Thyroid gland (tissue), 4 donors: Measurements from ENCODE around the gene ATF7.

Experiments
- POLR2A ChIP-seq, 2 donors: fragments of 450-650 bp; IDR thresholded peaks; one replicate each; pipeline ENCODE4 v1.6.1; 2017; ENCODE audit warnings: antibody characterized with exemption in 2 of 2, mild to moderate bottlenecking in 2 of 2, moderate library complexity in 1 of 2
- TF ChIP-seq, protein P1 (sequence below), 6 experiments: fragments of 200-600 bp in 3 of 6; fragments of 450-650 bp in 3 of 6; sonication (generic) in 3 of 6; IDR thresholded peaks; one replicate each; pipeline ENCODE4 v1.5.1; 2016 to 2019; ENCODE audit warnings: antibody characterized with exemption in 6 of 6, mild to moderate bottlenecking in 2 of 6, inconsistent platforms in 1 of 6, moderate library complexity in 1 of 6

DNA sequence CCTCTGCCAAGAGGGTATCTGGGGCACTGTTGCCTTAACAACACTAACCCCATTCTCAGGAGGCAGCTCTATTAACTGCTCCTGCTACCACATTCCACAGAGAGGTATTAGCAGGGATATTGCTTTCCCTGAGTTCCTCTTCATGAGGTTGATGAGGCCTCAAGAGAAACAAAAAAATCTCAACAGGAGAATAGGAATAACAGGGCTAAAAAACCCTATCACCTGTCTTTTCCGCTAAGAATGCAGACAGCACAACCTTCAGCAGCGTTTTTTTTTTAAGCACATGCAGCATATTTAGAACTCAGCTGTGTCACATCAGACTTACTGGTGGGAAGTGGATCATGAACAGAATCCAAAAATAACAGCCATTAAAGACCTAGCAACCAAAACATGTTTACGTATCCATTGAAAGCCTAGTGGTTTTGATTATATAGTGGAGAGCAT is 29.2 kb downstream of the ATF7 start:
- TF ChIP-seq, protein P1, sequence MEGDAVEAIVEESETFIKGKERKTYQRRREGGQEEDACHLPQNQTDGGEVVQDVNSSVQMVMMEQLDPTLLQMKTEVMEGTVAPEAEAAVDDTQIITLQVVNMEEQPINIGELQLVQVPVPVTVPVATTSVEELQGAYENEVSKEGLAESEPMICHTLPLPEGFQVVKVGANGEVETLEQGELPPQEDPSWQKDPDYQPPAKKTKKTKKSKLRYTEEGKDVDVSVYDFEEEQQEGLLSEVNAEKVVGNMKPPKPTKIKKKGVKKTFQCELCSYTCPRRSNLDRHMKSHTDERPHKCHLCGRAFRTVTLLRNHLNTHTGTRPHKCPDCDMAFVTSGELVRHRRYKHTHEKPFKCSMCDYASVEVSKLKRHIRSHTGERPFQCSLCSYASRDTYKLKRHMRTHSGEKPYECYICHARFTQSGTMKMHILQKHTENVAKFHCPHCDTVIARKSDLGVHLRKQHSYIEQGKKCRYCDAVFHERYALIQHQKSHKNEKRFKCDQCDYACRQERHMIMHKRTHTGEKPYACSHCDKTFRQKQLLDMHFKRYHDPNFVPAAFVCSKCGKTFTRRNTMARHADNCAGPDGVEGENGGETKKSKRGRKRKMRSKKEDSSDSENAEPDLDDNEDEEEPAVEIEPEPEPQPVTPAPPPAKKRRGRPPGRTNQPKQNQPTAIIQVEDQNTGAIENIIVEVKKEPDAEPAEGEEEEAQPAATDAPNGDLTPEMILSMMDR (IDR thresholded peaks at IDR 0.05): no peak
- no peak for TF ChIP-seq POLR2A (IDR thresholded peaks at IDR 0.05)
